Thymus (tissue), 11 donors: ENCODE data around the gene SDS. TPM values are rescaled to one million over a fixed set of nuclear protein-coding genes. Genes with fewer than 3 reads are reported as not detected.

Experiments
- DNase-seq, 9 donors: peaks; one replicate each; pipeline ENCODE4 v3.0.0-alpha.2; 2013; ENCODE audit warnings: low spot score in 9 of 9, low read depth in 6 of 9, missing footprints in 1 of 9
- H3K27ac ChIP-seq, 2 donors: one replicate each; pipeline ENCODE4 v1.5.1; 2013; ENCODE audit warnings: control low read depth in 1 of 2, low read depth in 1 of 2, low read length in 1 of 2, mild to moderate bottlenecking in 1 of 2, moderate library complexity in 1 of 2
- H3K27me3 ChIP-seq, 2 donors: one replicate each; pipeline ENCODE4 v1.5.1; 2013; ENCODE audit warnings: low read length in 1 of 2; ENCODE audit not compliant: control insufficient read depth in 2 of 2, insufficient read depth in 1 of 2
- H3K36me3 ChIP-seq, 2 donors: one replicate each; pipeline ENCODE4 v1.5.1; 2013; ENCODE audit warnings: low read length in 1 of 2, mild to moderate bottlenecking in 1 of 2, moderate library complexity in 1 of 2; ENCODE audit not compliant: control insufficient read depth in 2 of 2, insufficient read depth in 2 of 2
- H3K4me1 ChIP-seq, 2 donors: one replicate each; pipeline ENCODE4 v1.5.1; 2013; ENCODE audit warnings: low read length in 2 of 2; ENCODE audit not compliant: control insufficient read depth in 2 of 2, insufficient read depth in 2 of 2
- H3K4me3 ChIP-seq, 2 donors: one replicate each; pipeline ENCODE4 v1.5.1; 2013; ENCODE audit warnings: low read length in 2 of 2, control low read depth in 1 of 2, mild to moderate bottlenecking in 1 of 2
- H3K9me3 ChIP-seq, 2 donors: one replicate each; pipeline ENCODE4 v1.5.1; 2013; ENCODE audit warnings: low read length in 1 of 2, mild to moderate bottlenecking in 1 of 2; ENCODE audit not compliant: control insufficient read depth in 2 of 2, insufficient read depth in 1 of 2
- WGBS: extraction: QIAGEN DNeasy Blood & Tissue Kit; methylation state at CpG from one replicate; pipeline ENCODE4 v1.1.7; 2013; 5-methylcytosine and 5-hydroxymethylcytosine counted together
- polyA plus RNA-seq: library from polyadenylated mRNA; stranded (reverse); fragments of 200-250 nt; gene quantifications from one replicate; pipeline ENCODE4 v1.2.3, GENCODE V29; 2013
- total RNA-seq: library from RNA; stranded (reverse); fragments of 120-200 nt; gene quantifications from one replicate; pipeline ENCODE4 v1.2.4, GENCODE V29; 2013
- donor health status: healthy.

The SDS gene
- total and polyA plus RNA-seq, 2 donors: 0.52 to 26.3 TPM

GRCh38 chr12:113440947-113441782 lies 37.5 kb upstream of the SDS start:
- WGBS: 84% methylated on average over 14 of the region's 14 CpGs
- Histone ChIP-seq H3K36me3 (no peaks in the 10 kb centered on the region), H3K4me3 (no peak overlapping the region), H3K27me3 (peaks cover 0 to 12% of the 10 kb centered on the region in 2 donors), H3K4me1 (no peaks in the 10 kb centered on the region), H3K9me3 (no peaks in the 10 kb centered on the region), H3K27ac (no peak overlapping the region)
- no peak for DNase-seq

DNA sequence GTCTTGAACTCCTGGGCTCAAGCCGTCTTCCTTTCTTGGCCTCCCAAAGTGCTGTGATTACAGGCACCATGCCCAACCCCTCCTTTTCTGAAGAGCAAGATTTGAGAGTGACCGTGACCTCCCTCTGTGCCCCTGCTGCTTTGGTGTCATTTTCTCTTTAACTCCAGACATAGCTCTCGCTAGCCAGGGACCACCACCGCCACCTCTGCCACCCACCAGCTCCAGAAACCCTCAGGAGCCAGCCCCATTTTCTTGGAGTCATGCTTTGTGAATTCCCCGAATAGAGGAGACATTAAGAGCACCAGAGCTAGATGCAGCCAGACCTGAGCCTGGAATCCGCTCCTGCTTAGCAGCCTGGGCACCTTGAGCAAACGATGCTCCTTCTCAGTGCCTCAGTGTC lies 36.6 kb upstream of the SDS start:
- no peaks in the 10 kb centered on the region for H3K4me1 ChIP-seq
- H3K27me3 ChIP-seq: peaks cover 0 to 11% of the 10 kb centered on the region in 2 donors
- no peak overlapping the region for H3K27ac ChIP-seq
- DNase-seq: no peak
- H3K4me3 ChIP-seq: no peak overlapping the region
- no peaks in the 10 kb centered on the region for H3K36me3 ChIP-seq
- WGBS: 89% methylated on average over 7 of the region's 7 CpGs
- H3K9me3 ChIP-seq: no peaks in the 10 kb centered on the region

DNA sequence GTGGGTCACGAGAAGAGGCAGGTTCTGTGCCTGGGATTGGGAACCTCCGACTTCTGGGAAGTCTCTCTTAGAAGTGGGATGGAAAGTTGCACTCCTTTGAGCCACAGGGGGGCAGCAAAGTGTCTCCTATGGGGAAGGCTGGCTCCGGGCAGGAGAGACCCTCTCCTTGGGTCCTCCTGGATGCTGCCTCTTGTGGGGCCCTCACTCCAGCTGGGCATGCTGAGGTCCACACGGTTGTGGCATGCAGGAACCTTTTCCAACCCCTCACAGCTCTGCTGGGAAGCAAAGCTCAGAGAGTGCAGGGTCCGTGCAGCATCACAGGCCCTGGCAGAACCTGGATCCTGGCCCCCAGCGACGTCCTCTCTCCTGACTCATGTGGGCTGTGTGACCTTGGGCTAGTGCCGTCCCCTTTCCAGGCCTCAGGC lies 35.9 kb upstream of the SDS start:
- Histone ChIP-seq H3K36me3 (no peaks in the 10 kb centered on the region), H3K4me1 (no peaks in the 10 kb centered on the region), H3K9me3 (no peaks in the 10 kb centered on the region), H3K4me3 (no peak overlapping the region), H3K27me3 (peaks cover 0 to 11% of the 10 kb centered on the region in 2 donors), H3K27ac (no peak overlapping the region)
- WGBS: 46% methylated on average over 8 of the region's 8 CpGs
- DNase-seq: peak in 1 of 9 donors; percentile 10

GRCh38 chr12:113439301-113439597 lies 35.6 kb upstream of the SDS start:
- Histone ChIP-seq H3K4me3 (no peak overlapping the region), H3K27me3 (peaks cover 0 to 11% of the 10 kb centered on the region in 2 donors)
- 70% methylated on average over 4 of the region's 4 CpGs for WGBS

DNA sequence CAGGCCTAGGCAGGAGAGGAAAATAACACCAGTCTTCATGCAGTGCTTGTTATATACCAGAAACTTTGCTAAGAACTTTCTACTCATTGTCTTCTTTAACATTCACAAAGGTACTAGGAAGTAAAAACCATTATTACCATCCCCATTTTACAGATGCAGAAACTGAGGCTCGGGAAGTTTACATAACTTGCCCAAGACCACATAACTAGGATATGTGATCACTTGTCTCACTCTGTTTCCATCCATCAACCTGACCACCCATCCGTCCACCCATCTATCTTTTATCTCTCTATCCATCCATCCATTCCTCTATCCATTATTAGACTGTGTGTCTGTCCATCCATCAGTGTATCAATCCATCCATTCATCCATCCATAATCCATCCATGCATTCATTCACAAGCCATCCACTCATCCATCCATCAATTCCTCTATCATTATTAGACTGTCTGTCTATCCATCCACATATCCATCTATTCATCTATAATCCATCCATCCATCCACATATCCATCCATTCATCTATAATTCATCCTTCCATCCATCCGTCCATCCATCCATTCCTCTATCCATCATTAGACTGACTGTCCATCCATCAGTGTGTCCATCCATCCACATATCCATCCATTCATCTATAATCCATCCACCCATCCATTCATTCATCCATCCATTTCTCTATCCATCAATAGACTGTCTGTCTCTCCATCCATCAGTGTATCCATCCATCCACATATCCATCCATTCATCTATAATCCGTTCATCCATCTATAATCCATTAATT lies 35.0 kb upstream of the SDS start:
- Histone ChIP-seq H3K27me3 (peaks cover 0 to 11% of the 10 kb centered on the region in 2 donors), H3K4me3 (no peak overlapping the region), H3K4me1 (no peaks in the 10 kb centered on the region), H3K27ac (no peak overlapping the region), H3K9me3 (no peaks in the 10 kb centered on the region), H3K36me3 (no peaks in the 10 kb centered on the region)
- 89% methylated on average over 4 of the region's 4 CpGs for WGBS
- DNase-seq: no peak

More at GRCh38 chr12:113439301-113439597, 35.6 kb upstream of the SDS start:
- no peaks in the 10 kb centered on the region for H3K4me1 ChIP-seq
- no peak for DNase-seq
- no peaks in the 10 kb centered on the region for H3K9me3 ChIP-seq
- H3K36me3 ChIP-seq: no peaks in the 10 kb centered on the region
- H3K27ac ChIP-seq: no peak overlapping the region

- DNase-seq: no peak
- Histone ChIP-seq H3K4me1 (no peaks in the 10 kb centered on the region), H3K36me3 (no peaks in the 10 kb centered on the region), H3K27me3 (peaks cover 0 to 11% of the 10 kb centered on the region in 2 donors), H3K9me3 (no peaks in the 10 kb centered on the region), H3K27ac (no peak overlapping the region), H3K4me3 (no peak overlapping the region)
- WGBS: 90% methylated on average over 9 of the region's 9 CpGs
Observed at GRCh38 chr12:113437729-113438100, 34.0 kb upstream of the SDS start.

DNA sequence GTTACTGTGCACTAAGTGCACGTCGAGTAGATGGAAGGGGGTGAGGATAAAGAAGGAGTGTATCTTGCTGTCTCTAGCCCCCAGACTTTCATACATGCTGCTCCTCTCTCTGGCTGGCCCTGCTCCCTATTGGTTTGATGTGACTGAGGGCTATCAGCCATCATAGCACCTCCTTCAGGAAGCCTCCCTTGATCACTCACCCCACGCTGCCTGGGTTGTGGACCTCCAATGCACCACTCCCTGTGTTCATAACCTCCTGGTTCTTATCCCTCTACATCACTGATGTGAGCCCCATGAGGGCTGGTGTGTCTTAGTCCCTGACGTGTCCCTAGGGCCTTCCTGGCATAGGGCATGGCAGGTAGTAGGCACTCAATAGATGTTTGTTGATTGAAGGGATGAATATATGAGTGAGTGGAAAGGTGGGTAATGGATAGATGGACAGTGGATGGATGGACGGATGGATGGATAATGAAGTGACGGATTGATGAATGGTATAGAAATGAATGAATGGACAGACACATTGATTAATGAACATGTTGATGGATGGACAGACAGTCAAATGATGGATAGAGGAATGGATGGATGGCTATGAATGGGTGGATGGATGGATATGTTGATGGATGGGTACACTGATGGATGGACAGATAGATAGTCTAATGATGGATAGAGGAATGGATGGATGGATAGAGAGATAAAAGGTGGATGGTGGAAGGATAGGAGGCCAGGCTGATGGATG lies 33.5 kb upstream of the SDS start:
- no peak overlapping the region for H3K4me3 ChIP-seq
- no peak for DNase-seq
- WGBS: 95% methylated on average over 6 of the region's 6 CpGs
- H3K36me3 ChIP-seq: no peaks in the 10 kb centered on the region
- no peaks in the 10 kb centered on the region for H3K4me1 ChIP-seq
- no peak overlapping the region for H3K27ac ChIP-seq
- H3K27me3 ChIP-seq: peaks cover 0 to 11% of the 10 kb centered on the region in 2 donors
- no peaks in the 10 kb centered on the region for H3K9me3 ChIP-seq

DNA sequence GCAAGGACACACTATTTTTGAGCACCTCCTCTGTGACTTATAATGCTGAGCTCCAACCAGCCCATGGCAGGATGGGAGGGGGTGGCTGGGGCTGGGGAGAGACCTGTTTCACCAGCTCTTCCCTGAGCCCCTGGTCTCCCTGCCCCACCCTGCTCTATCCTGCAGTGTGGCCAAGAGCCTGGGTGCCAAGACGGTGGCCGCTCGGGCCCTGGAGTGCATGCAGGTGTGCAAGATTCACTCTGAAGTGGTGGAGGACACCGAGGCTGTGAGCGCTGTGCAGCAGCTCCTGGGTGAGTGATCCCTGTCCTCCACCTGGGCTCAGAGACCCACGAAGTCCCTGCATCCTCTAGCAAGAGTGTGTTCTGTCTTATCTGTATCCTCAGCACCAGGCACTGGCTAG lies 32.9 kb upstream of the SDS start:
- H3K4me1 ChIP-seq: no peaks in the 10 kb centered on the region
- WGBS: 92% methylated on average over 6 of the region's 6 CpGs
- no peak overlapping the region for H3K4me3 ChIP-seq
- no peak for DNase-seq
- H3K27me3 ChIP-seq: peaks cover 0 to 8% of the 10 kb centered on the region in 2 donors
- H3K27ac ChIP-seq: no peak overlapping the region
- no peaks in the 10 kb centered on the region for H3K36me3 ChIP-seq
- H3K9me3 ChIP-seq: no peaks in the 10 kb centered on the region

DNA sequence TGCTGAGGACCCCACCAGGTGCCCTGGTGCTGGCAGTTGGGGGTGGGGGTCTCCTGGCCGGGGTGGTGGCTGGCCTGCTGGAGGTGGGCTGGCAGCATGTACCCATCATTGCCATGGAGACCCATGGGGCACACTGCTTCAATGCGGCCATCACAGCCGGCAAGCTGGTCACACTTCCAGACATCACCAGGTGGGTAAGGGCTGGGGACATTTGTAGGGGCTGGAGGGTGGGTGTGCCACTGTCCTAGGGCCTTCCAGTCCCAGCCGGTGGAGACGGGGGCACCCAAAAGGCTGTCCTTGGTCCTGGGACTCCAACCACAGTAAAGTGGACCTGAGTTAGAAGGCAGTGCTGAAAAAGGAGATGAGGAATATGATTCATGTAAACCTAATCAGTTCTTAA lies 31.7 kb upstream of the SDS start:
- no peak for DNase-seq
- Histone ChIP-seq H3K36me3 (no peaks in the 10 kb centered on the region), H3K4me1 (no peaks in the 10 kb centered on the region), H3K4me3 (no peak overlapping the region), H3K27ac (no peak overlapping the region), H3K9me3 (no peaks in the 10 kb centered on the region), H3K27me3 (peaks cover 0 to 4% of the 10 kb centered on the region in 2 donors)
- WGBS: 96% methylated on average over 5 of the region's 5 CpGs
